WTC11 (cell line): ENCODE results near the gene PGAP3. TPM values are rescaled to one million over a fixed set of nuclear protein-coding genes. Genes with fewer than 3 reads are reported as not detected.
A peak's percentile ranks its signal among the peaks of the same experiment; 100 is the strongest.

Experiments used
- ATAC-seq: fragments of 200-7000 bp; cut with Tn5 transposase; 2 replicates; pipeline ENCODE4 v1.10.0; 2021; ENCODE audit warnings: mild to moderate bottlenecking, moderate library complexity
- CTCF ChIA-PET: fragments of 300-600 bp; sonication (Branson Sonifier 250); formaldehyde crosslinking; loops from one replicate; lab custom pipeline; 2021; ENCODE audit warnings: antibody characterized with exemption; lab: Charles Lee
- POLR2A ChIA-PET: fragments of 350-600 bp; sonication (Branson Sonifier 250); formaldehyde crosslinking; loops from one replicate; lab custom pipeline; 2021; ENCODE audit warnings: antibody characterized with exemption; lab: Charles Lee
- DNase-seq: peaks from one replicate; pipeline ENCODE4 v3.0.0; 2021; ENCODE audit warnings: low spot score
- H3K27ac Mint-ChIP-seq: 2 replicates; pipeline ENCODE4 v1.8.0; 2021; ENCODE audit warnings: mixed read lengths
- H3K27me3 Mint-ChIP-seq: 2 replicates; pipeline ENCODE4 v1.8.0; 2021; ENCODE audit warnings: low read depth, mild to moderate bottlenecking, moderate library complexity, mixed read lengths
- H3K36me3 Mint-ChIP-seq: 2 replicates; pipeline ENCODE4 v1.8.0; 2021; ENCODE audit warnings: mixed read lengths
- H3K4me1 Mint-ChIP-seq: 2 replicates; pipeline ENCODE4 v1.8.0; 2022; ENCODE audit warnings: mixed read lengths
- H3K4me3 Mint-ChIP-seq: 2 replicates; pipeline ENCODE4 v1.8.0; 2021; ENCODE audit warnings: mild to moderate bottlenecking, moderate library complexity, mixed read lengths
- H3K9me3 Mint-ChIP-seq: 2 replicates; pipeline ENCODE4 v1.8.0; 2021; ENCODE audit warnings: mixed read lengths
- ETV6 ChIP-seq: sonication (generic); formaldehyde crosslinking; IDR thresholded peaks from 2 replicates; pipeline ENCODE4 v1.8.1; 2022; ENCODE audit warnings: mild to moderate bottlenecking, missing genetic modification reagents
- FOXJ3 ChIP-seq: sonication (generic); formaldehyde crosslinking; IDR thresholded peaks from 2 replicates; pipeline ENCODE4 v1.9.0; 2021; ENCODE audit warnings: missing genetic modification reagents, mild to moderate bottlenecking, borderline replicate concordance
- FOXP1 ChIP-seq: sonication (generic); formaldehyde crosslinking; IDR thresholded peaks from 2 replicates; pipeline ENCODE4 v1.8.0; 2022; ENCODE audit warnings: missing genetic modification reagents, mild to moderate bottlenecking, moderate library complexity, borderline replicate concordance
- GTF2I ChIP-seq: fragments of 250-450 bp; sonication (Bioruptor Pico); conservative IDR thresholded peaks from 2 replicates; pipeline ENCODE4 v1.4.0; 2021; ENCODE audit warnings: mild to moderate bottlenecking
- IRF2 ChIP-seq: sonication (generic); formaldehyde crosslinking; IDR thresholded peaks from 2 replicates; pipeline ENCODE4 v1.8.0; 2022; ENCODE audit warnings: low read depth, missing genetic modification reagents, borderline replicate concordance
- RORB ChIP-seq: fragments of 250-450 bp; sonication (Bioruptor Pico); IDR thresholded peaks from 2 replicates; pipeline ENCODE4 v1.9.0; 2021; ENCODE audit warnings: mild to moderate bottlenecking
- SMAD4 ChIP-seq: sonication (generic); formaldehyde crosslinking; IDR thresholded peaks from 2 replicates; pipeline ENCODE4 v1.8.0; 2022; ENCODE audit warnings: mild to moderate bottlenecking, missing genetic modification reagents
- ZNF317 ChIP-seq: sonication (generic); formaldehyde crosslinking; IDR thresholded peaks from 2 replicates; pipeline ENCODE4 v1.8.1; 2023; ENCODE audit warnings: low read depth, mild to moderate bottlenecking, moderate library complexity, missing genetic modification reagents, borderline replicate concordance
- ZNF416 ChIP-seq: fragments of 250-450 bp; sonication (Bioruptor Pico); IDR thresholded peaks from 2 replicates; pipeline ENCODE4 v1.9.0; 2021; ENCODE audit warnings: mild to moderate bottlenecking, inconsistent platforms
- ZNF423 ChIP-seq: fragments of 250-450 bp; sonication (Bioruptor Pico); IDR thresholded peaks from 2 replicates; pipeline ENCODE4 v2.1.2; 2022; ENCODE audit warnings: mild to moderate bottlenecking, moderate library complexity
- total RNA-seq: library from RNA; stranded (reverse); gene quantifications from 3 replicates; pipeline ENCODE4 v1.2.3, GENCODE V29; 2021
- TF ChIP-seq, protein P1 (sequence below): sonication (generic); formaldehyde crosslinking; IDR thresholded peaks from 2 replicates; pipeline ENCODE4 v1.8.0; 2022; ENCODE audit warnings: missing genetic modification reagents
- TF ChIP-seq, protein P2 (sequence below): fragments of 250-450 bp; sonication (Bioruptor Pico); IDR thresholded peaks from 2 replicates; pipeline ENCODE4 v2.1.2; 2022; ENCODE audit warnings: mild to moderate bottlenecking, moderate library complexity
- TF ChIP-seq, protein P3 (sequence below): fragments of 250-450 bp; sonication (Bioruptor Pico); IDR thresholded peaks from 2 replicates; pipeline ENCODE4 v1.9.0; 2021; ENCODE audit warnings: mild to moderate bottlenecking

Gene PGAP3
- total RNA-seq, 1 experiment from 2014 or later, result 24.9 TPM

DNA sequence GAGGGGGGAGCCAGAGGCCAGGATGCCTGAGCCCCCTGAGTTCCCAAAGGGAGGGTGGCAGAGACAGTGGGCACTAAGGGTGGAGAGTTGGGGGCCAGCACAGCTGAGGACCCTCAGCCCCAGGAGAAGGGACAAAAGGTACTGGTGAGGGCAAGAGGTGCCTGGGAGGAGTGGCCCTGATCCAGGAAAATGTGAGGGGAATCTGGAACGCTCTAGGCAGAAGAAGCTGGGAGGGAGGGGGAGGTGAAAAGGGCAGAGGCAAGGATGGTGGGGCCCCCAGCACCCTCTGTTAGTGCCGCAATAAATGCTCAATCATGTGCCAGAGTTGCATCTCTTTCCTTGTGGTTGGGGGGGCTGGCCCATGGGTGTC, 21.6 kb downstream of the PGAP3 start:
- no peak for TF ChIP-seq FOXJ3 (CRISPR knock-in tag)
- TF ChIP-seq IRF2 (CRISPR knock-in tag), result no peak
- TF ChIP-seq ETV6 (CRISPR knock-in tag), result no peak
- POLR2A ChIA-PET, result interaction anchor here (0.7 to 0.9 kb wide), 2 partner anchors 14 to 30 kb away, joined by 3 to 4 read pairs; no protein-coding TSS in a partner anchor
- H3K27ac Mint-ChIP-seq, result no peak overlapping the region
- peaks cover 44% of the 10 kb centered on the region for H3K27me3 Mint-ChIP-seq
- ATAC-seq (no peak), DNase-seq (no peak)
- H3K9me3 Mint-ChIP-seq, result no peaks in the 10 kb centered on the region
- H3K36me3 Mint-ChIP-seq, result peaks cover 2% of the 10 kb centered on the region
- H3K4me3 Mint-ChIP-seq, result peak overlapping the region; percentile 20; the same call in 1 of the 2 replicates
- peaks cover 51% of the 10 kb centered on the region for H3K4me1 Mint-ChIP-seq
- CTCF ChIA-PET, result interaction anchor here (0.9 to 18.0 kb wide), 15 partner anchors 9 to 118 kb away, joined by 3 to 876 read pairs (median 5); partner anchors contain the start of genes ERBB2, MIEN1 and PPP1R1B

DNA sequence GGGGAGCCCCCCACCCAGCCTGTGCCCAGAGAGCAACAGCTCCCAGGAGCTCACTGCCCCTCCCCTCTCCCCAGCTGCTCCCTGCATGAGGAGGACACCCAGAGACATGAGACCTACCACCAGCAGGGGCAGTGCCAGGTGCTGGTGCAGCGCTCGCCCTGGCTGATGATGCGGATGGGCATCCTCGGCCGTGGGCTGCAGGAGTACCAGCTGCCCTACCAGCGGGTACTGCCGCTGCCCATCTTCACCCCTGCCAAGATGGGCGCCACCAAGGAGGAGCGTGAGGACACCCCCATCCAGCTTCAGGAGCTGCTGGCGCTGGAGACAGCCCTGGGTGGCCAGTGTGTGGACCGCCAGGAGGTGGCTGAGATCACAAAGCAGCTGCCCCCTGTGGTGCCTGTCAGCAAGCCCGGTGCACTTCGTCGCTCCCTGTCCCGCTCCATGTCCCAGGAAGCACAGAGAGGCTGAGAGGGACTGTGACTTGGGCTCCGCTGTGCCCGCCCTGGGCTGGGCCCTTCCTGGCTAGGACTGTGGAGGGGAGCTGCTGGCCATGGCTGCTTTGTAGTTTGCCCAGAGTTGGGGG, 22.1 kb downstream of the PGAP3 start:
- no peak for ATAC-seq
- peak; percentile 38 for DNase-seq
- peaks cover 7% of the 10 kb centered on the region for H3K36me3 Mint-ChIP-seq
- H3K4me1 Mint-ChIP-seq, result peaks cover 51% of the 10 kb centered on the region
- CTCF ChIA-PET, result interaction anchor here (0.9 to 18.0 kb wide), 14 partner anchors 9 to 118 kb away, joined by 3 to 876 read pairs (median 6); partner anchors contain the start of genes ERBB2, MIEN1 and PPP1R1B
- H3K27ac Mint-ChIP-seq, result no peak overlapping the region
- peaks cover 44% of the 10 kb centered on the region for H3K27me3 Mint-ChIP-seq
- no peaks in the 10 kb centered on the region for H3K9me3 Mint-ChIP-seq
- peak; percentile 14; the same call in 1 of the 2 replicates for TF ChIP-seq FOXP1 (CRISPR knock-in tag)
- TF ChIP-seq ETV6 (CRISPR knock-in tag), result no peak
- TF ChIP-seq ZNF423, result peak; percentile 40
- POLR2A ChIA-PET, result interaction anchor here (0.7 kb wide), 1 partner anchor 30 kb away, joined by 3 read pairs; no protein-coding TSS in a partner anchor
- no peak overlapping the region for H3K4me3 Mint-ChIP-seq

DNA sequence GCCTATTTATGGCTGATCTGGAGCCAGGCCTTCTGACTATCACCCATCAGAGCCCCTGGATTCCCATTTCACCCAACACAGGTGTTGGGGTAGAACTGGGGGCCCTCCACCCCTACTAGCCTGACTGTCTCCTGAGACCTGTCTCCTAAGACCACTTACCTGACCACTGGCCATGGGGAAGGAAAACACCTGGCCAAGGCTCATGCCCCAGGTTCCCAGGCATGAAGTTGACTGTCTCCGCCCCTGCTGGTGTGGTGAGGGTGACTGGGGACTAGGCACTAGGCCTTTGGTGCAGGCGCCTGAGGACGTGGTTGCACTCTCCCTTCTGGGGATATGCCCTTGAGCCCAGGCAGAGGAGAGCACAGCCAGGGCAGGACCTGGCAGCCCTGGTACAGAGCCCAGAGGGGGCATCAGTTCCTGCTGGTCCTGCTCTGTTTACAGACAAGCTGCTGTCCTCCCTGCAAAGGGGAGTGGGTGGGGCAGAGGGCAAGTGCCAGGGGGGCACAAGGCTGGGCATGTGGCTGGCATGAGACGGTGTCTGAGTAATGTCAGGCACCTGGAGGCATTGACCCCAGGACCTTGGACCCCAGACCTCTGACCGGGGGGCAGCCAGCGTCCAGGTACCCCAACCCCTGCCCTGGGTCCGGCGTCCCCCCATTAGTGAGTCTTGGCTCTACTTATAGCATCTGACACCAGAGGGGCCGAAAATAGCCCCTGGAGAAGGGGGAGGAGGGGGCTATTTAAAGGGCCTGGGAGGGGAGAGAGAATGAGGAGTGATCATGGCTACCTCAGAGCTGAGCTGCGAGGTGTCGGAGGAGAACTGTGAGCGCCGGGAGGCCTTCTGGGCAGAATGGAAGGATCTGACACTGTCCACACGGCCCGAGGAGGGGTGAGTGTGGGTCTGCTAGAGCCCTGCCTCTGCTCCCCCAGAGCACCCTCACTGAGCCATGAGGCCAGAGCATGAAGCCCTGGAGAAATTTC, 23.0 kb downstream of the PGAP3 start, which contains the start of gene TCAP:
TCAP (plus strand) TSS at position 769 of the 981 bp plus-strand sequence; CDS start at position 780, 11 bp downstream.
- 0 out of 2 replicates have a peak within 1 kb of the TSS, but pooled peaks have one; percentile 48 for H3K27ac Mint-ChIP-seq
- H3K36me3 Mint-ChIP-seq, result peaks cover 8% of the 10 kb centered on the region
- TF ChIP-seq, protein P1, sequence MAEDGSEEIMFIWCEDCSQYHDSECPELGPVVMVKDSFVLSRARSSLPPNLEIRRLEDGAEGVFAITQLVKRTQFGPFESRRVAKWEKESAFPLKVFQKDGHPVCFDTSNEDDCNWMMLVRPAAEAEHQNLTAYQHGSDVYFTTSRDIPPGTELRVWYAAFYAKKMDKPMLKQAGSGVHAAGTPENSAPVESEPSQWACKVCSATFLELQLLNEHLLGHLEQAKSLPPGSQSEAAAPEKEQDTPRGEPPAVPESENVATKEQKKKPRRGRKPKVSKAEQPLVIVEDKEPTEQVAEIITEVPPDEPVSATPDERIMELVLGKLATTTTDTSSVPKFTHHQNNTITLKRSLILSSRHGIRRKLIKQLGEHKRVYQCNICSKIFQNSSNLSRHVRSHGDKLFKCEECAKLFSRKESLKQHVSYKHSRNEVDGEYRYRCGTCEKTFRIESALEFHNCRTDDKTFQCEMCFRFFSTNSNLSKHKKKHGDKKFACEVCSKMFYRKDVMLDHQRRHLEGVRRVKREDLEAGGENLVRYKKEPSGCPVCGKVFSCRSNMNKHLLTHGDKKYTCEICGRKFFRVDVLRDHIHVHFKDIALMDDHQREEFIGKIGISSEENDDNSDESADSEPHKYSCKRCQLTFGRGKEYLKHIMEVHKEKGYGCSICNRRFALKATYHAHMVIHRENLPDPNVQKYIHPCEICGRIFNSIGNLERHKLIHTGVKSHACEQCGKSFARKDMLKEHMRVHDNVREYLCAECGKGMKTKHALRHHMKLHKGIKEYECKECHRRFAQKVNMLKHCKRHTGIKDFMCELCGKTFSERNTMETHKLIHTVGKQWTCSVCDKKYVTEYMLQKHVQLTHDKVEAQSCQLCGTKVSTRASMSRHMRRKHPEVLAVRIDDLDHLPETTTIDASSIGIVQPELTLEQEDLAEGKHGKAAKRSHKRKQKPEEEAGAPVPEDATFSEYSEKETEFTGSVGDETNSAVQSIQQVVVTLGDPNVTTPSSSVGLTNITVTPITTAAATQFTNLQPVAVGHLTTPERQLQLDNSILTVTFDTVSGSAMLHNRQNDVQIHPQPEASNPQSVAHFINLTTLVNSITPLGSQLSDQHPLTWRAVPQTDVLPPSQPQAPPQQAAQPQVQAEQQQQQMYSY, result no peak
- TF ChIP-seq RORB (CRISPR knock-in tag), result no peak
- TF ChIP-seq ZNF317 (CRISPR knock-in tag), result no peak
- no peak for TF ChIP-seq ZNF416 (CRISPR knock-in tag)
- TF ChIP-seq GTF2I (CRISPR knock-in tag), result no peak
- TF ChIP-seq, protein P2, sequence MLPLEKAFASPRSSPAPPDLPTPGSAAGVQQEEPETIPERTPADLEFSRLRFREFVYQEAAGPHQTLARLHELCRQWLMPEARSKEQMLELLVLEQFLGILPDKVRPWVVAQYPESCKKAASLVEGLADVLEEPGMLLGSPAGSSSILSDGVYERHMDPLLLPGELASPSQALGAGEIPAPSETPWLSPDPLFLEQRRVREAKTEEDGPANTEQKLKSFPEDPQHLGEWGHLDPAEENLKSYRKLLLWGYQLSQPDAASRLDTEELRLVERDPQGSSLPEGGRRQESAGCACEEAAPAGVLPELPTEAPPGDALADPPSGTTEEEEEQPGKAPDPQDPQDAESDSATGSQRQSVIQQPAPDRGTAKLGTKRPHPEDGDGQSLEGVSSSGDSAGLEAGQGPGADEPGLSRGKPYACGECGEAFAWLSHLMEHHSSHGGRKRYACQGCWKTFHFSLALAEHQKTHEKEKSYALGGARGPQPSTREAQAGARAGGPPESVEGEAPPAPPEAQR (CRISPR knock-in tag), result no peak
- no peak for TF ChIP-seq SMAD4 (CRISPR knock-in tag)
- TF ChIP-seq, protein P3, sequence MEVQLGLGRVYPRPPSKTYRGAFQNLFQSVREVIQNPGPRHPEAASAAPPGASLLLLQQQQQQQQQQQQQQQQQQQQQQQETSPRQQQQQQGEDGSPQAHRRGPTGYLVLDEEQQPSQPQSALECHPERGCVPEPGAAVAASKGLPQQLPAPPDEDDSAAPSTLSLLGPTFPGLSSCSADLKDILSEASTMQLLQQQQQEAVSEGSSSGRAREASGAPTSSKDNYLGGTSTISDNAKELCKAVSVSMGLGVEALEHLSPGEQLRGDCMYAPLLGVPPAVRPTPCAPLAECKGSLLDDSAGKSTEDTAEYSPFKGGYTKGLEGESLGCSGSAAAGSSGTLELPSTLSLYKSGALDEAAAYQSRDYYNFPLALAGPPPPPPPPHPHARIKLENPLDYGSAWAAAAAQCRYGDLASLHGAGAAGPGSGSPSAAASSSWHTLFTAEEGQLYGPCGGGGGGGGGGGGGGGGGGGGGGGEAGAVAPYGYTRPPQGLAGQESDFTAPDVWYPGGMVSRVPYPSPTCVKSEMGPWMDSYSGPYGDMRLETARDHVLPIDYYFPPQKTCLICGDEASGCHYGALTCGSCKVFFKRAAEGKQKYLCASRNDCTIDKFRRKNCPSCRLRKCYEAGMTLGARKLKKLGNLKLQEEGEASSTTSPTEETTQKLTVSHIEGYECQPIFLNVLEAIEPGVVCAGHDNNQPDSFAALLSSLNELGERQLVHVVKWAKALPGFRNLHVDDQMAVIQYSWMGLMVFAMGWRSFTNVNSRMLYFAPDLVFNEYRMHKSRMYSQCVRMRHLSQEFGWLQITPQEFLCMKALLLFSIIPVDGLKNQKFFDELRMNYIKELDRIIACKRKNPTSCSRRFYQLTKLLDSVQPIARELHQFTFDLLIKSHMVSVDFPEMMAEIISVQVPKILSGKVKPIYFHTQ, result no peak
- ChIA-PET CTCF (interaction anchor here (0.9 to 18.0 kb wide), 15 partner anchors 8 to 117 kb away, joined by 3 to 876 read pairs (median 6); partner anchors contain the start of genes ERBB2, MIEN1 and PPP1R1B), POLR2A (no interaction called here)
- no peaks in the 10 kb centered on the region for H3K9me3 Mint-ChIP-seq
- H3K4me3 Mint-ChIP-seq, result peak within 1 kb of the TSS; percentile 60
- DNase-seq, result no peak
- no peak for ATAC-seq
- peaks cover 51% of the 10 kb centered on the region for H3K4me1 Mint-ChIP-seq
- peaks cover 38% of the 10 kb centered on the region for H3K27me3 Mint-ChIP-seq
